HS-27A (cell line): ENCODE results near the gene METTL3.
"Not testable (repeated sequence)": the region's sequence is repeated elsewhere in the genome, so short reads cannot be mapped to it uniquely, and the experiment has no call there.

Experiments
- DNase-seq: peaks from one replicate; pipeline ENCODE4 v3.0.0-alpha.2; 2012; ENCODE audit warnings: low read depth, missing footprints

METTL3 gene

GRCh38 chr14:21510735-21511657, at the start of gene METTL3:
Gene METTL3 (minus strand): TSS chr14:21511340. CDS start chr14:21511223, 117 bp downstream.
- DNase-seq, result peak; percentile 98

DNA sequence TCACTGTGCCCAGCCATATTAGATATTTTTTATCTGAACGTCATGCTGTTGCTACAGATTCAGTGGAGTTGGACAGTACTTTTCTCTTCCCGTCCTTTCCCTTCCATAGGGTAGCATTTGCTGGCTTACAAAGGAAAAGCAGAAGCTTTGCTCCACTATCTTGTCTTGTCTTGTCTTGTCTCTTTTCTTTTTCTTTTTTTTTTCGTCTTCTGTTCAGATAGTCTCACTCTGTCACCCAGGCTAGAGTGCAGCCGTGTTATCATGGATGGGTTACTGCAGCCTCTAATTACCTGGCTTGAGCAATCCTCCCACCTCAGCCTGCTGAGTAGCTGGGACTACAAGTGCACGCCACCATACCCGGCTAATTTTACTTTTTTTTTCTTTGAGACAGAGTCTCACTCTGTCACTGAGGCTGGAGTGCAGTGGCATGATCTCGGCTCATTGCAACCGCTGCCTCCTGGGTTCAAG, 47.6 kb upstream of the METTL3 start:
- no peak for DNase-seq

DNA sequence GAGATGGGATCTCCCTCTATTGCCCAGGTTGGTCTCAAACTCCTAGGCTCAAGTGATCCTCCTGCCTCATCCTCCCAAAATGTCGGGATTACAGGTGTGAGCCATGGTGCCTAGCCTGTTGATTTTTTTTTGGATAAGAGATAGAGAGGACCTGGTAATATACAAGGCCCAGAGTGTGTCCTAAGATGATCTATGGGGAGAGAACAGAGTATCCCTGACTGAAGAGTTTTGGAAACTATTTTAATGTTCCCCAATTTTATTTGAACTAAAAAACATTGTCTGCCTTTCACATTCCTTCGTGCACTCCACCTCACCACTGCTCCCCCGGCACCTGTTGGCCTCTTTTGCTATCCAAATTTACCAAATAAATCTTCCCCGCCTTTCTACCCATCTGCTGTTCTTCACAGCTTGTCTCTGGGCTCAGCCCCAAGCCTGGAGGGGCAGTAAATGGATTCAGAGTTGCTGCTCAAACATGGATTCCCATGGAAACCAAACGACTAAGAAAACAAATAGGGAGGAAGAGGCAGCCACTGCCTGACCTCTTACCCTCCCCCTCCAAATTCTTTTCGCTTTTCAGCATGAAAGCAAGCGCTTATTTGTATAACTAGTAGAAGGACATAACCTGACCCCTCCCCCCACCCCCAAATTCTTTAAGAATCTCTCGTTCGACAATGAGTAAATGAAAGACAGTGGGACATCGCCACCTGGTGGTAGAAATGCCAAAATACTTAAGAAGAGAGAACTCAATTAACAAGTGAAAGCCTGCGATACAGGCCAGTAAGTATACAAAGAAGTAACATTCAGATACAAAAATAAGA, 46.2 kb upstream of the METTL3 start:
- DNase-seq, result peak; percentile 85

DNA sequence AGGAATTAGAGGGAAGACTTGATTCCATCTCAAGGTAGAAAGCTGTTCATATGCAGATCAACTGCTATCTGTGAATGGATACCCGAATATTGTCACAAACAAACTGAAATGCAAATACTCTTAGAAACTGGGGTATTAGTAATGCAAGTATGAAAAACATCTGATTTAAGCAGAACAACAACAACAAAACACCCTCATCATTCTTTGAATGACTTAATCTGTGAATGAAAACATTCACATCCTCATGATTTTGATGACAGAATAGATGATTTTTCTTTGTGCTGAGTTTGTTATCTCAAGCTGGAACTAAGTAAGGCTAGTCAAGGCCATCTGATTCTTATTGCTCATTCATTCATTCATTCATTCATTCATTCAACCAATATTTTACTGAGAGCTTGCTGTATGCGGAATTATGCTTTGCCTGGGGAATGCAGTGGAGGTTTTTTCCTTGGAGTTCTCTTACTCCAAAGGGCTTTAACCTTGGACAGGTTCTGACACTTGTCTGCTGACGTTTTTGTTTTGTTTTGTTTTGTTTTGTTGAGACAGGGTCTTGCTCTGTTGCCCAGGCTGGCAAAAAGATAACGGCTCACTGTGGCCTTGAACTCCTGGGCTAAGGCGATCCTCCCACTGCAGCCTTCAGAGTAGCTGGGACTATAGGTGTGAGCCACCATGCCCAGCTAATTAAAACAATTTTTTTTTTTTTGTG, 45.4 kb upstream of the METTL3 start:
- DNase-seq, result no peak

- DNase-seq, result no peak
Observed at GRCh38 chr14:21553266-21553665, 42.1 kb upstream of the METTL3 start.

DNA sequence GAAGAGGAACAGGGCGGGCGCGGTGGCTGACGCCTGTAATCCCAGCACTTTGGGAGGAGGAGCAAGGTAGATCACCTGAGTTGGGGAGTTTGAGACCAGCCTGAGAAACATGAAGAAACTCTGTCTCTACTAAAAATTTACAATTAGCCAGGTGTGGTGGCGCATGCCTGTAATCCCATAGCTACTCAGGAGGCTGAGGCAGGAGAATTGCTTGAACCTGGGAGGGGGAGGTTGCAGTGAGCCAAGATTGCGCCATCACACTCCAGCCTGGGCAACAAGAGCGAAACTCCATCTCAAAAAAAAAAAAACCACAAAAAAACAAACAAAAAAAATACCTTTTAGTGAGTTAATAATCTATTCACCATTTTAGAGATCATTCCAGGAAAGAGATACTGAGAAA, 33.4 kb upstream of the METTL3 start:
- DNase-seq, result not testable (repeated sequence)

DNA sequence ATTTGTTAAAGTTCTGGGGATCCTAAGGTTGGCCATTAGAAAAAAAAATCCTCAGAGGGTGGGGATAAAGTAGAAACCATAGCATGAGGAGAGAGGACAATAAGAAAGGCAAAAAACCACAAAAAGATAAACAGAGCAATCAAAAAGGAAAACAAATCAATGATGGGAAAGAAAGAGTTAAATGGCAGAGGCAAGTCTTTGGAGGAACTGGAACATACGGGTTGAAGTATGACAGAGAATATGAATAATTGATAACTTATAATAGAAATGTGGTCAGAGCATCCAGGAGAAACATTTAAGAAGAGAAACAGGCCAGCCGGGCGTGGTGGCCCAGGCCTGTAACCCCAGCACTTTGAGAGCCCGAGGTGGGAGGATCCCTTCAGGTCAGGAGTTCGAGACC, 32.8 kb upstream of the METTL3 start:
- no peak for DNase-seq

GRCh38 chr14:21543521-21543960, 32.4 kb upstream of the METTL3 start:
- no peak for DNase-seq

DNA sequence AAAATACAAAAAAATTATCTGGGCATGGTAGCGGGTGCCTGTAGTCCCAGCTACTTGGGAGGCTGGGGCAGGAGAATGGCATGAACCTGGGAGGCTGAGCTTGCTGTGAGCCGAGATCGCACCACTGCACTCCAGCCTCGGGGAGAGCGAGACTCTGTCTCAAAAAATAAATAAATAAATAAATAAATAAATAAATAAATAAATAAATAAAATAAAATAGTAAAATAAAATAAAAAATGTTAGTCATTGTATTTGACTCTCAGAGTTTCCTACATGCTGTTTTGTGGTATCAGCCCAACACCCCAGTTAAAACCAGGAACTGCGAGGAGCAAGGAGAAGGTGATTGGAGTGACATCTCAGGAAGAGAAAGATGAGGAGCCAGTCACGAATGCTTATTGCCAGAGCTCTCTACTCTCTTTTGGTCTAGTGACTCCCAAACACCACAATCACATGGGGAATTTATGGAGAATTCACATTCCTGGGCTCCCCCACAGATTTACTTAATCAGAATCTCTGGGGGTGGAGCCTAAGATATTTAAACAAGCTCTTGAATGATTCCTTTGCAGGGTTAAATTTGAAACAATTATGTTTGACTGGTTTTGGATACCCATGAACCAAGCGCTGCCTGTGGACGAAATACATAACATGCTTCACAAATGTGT, 30.4 kb upstream of the METTL3 start:
- no peak for DNase-seq

DNA sequence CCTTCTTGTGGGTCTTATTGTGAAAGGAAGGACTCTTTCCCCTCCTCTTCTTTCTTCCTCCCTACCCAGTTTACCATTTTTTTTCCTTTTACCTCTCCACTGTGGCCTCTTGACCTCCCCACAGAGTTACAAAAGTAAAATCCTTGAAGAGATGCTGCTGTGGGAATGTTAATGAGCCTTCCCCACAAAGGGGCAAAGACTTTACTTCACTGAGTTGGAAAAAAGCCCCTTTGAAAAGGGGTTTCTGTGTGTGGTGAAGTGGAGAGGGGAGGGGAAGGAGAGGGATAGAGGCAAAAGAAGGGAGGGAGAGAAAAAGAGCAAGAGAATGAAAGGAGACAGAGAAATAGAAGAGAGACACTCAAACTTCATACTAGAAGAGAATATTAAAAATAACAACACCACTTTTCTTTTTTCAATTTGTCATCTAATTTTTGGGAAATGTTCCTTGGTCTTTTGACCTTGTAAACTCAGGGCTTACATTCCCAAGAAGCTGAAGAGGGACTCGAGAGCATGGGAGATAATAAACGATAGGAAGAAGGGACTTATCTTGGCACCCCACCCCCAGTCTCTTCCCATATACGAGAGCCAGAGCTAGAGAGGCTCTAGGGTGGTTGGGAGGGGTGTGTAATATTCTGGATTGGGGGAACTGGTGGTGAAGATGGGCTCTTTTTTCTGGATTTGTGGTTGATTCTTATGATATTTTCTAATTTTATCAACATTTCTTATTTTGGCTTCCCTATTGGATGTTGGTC, 28.2 kb upstream of the METTL3 start:
- no peak for DNase-seq

GRCh38 chr14:21537090-21537424, 25.9 kb upstream of the METTL3 start:
- no peak for DNase-seq

GRCh38 chr14:21536418-21537089, 25.4 kb upstream of the METTL3 start:
- DNase-seq, result no peak

DNA sequence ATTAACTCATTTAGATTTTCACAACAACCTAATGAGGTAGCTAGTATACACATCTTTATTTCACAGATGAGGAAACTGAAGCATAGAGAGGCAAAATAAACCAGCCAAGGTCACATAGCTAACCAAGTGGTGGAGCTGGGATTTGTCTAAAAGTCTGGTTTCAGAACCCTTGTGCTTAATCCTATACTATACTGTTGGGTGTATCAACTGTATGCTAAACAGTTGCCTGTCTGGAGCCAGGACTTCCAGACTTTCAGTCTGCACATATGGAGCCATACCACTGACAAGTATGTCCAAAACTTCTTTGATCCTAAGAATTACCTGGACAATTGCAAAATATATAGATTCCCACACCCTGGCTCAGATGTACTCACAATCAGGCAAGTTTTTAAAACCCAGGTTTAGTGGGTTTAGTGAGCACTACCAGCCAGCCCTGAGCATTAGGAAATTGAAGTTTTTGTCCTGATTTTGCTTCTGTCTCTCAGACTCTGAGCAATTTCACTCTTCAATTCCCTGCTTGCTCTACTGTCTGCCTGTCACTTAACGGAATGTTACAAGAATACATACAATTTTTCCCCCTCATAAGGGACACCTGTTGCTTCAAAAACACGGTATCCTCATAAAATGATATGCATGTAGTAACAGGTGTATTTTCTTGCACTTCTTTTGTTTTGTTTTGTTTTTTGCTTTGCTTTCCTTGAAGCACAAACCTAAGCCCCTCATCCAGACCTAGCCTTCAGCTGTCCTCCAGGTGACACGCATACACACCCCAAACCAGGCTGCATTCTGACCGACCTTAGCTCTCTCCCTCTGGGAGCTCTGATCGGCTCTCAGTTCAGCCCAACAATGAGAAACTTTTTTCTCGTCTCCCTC, 24.6 kb upstream of the METTL3 start:
- DNase-seq, result no peak

DNA sequence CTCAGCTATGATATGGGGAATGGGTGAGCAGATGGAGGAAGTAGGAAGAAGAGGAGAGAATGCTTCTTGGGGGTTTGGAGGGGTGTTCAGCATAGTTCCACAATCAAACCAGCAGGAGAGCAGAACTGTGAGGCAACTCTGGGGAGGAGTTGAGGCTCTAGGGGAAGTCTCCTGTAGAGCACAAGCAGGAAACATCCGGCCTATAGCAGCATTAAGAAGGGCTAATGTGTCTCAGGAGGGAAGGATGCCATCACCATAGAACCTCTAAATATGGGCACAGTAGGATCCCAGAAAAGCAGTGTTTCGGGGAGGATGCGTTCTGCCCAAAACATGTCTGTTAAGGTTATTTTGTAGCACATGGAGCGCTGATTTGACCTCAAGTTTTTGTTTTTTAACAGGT, 23.4 kb upstream of the METTL3 start:
- DNase-seq, result no peak

DNA sequence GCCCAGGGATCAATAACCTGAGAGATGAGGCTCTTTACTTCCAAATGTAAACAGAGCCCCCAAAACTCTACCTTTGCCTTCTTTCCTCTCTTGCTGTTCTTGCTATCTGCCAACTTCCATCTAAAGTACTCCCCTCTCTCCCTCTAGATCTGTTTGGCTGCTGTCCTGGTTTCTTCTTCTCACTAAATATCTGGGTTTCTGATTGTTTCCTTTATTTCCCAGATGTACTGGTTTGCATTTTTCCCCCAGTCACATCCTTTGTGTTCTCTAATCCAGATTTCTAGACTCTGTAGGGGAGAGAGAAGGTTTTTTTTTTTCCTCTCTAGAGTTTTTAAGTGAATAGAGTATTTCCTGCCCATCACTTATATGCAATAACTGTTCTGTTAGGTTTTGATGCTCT, 22.2 kb upstream of the METTL3 start:
- DNase-seq, result no peak

DNA sequence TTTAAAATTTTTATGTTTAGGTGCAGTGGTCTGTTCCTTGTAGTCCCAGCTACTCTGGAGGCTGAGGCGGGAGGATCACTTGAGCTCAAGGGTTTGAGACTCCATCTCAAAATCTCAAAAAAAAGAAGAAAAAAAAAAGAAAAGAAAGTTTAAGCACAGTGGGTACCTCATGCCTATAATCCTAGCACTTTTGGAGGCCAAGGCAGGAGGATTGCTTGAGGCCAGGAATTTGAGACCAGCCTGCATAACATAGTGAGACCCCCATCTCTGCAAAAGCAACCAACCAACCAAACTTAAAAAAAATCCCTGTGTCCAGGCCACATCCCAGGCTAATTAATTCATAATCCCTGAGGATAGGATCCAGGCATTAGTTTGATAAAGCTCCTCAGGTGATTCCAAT, 18.4 kb upstream of the METTL3 start:
- DNase-seq, result no peak

GRCh38 chr14:21528381-21529348, 17.5 kb upstream of the METTL3 start:
- no peak for DNase-seq

DNA sequence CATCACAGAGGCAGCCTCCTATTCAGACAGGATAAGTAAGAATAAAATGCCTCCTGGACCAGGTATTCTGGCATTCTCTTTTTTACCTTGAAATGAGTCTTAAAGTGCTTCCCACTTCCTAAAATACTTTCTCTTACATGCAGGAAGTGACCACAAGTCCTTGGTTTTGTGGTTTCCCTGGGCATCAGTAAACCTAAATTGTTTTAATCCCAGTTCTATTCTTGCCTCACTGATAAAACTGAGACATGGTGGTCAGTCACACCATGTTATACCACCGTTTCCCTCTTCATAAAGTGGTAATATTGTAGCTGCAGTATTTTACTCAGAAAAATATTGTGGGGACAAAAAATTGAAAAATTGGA, 16.2 kb upstream of the METTL3 start:
- DNase-seq, result no peak
